SHP77 (cell line): ENCODE results near the gene FCRLB.
A peak's percentile ranks its signal among the peaks of the same experiment; 100 is the strongest.
"Not testable (repeated sequence)": the region's sequence is repeated elsewhere in the genome, so short reads cannot be mapped to it uniquely, and the experiment has no call there.

ENCODE experiments used
- DNase-seq, 2 experiments: peaks; one replicate each; lab custom pipeline; 2025; lab: John Stamatoyannopoulos, UW

The FCRLB gene

GRCh38 chr1:161739865-161740566 lies 18.7 kb downstream of the FCRLB start:
- DNase-seq, result no peak

- DNase-seq, result no peak
Measured at GRCh38 chr1:161740921-161741320, 19.6 kb downstream of the FCRLB start.

- no peak for DNase-seq
Measured at GRCh38 chr1:161743231-161743630, 21.9 kb downstream of the FCRLB start.

- DNase-seq, result no peak
Measured at GRCh38 chr1:161747801-161748200, 26.5 kb downstream of the FCRLB start.

GRCh38 chr1:161749509-161750407 lies 28.4 kb downstream of the FCRLB start, which contains the start of gene DUSP12:
Gene DUSP12 (plus strand): TSS chr1:161749786. CDS start chr1:161749802, 16 bp downstream.
- DNase-seq, result peak; percentile 96 to 98

GRCh38 chr1:161763522-161764098 lies 42.3 kb downstream of the FCRLB start:
- DNase-seq, result peak; percentile 13 to 44

GRCh38 chr1:161766102-161766981 lies 45.0 kb downstream of the FCRLB start, which contains the start of gene ATF6:
Gene ATF6 (plus strand): TSS chr1:161766320. CDS start chr1:161766361, 41 bp downstream.
- DNase-seq, result peak; percentile 94

- DNase-seq, result no peak
Measured at GRCh38 chr1:161768461-161768860, 47.1 kb downstream of the FCRLB start.

GRCh38 chr1:161768986-161769672 lies 47.8 kb downstream of the FCRLB start:
- no peak for DNase-seq

GRCh38 chr1:161769673-161770045 lies 48.3 kb downstream of the FCRLB start:
- not testable (repeated sequence) for DNase-seq

GRCh38 chr1:161770250-161770649 lies 48.9 kb downstream of the FCRLB start:
- no peak for DNase-seq

- no peak for DNase-seq
Measured at GRCh38 chr1:161771161-161771560, 49.8 kb downstream of the FCRLB start.

- DNase-seq, result no peak
Measured at GRCh38 chr1:161771973-161772372, 50.6 kb downstream of the FCRLB start.

GRCh38 chr1:161772397-161772796 lies 51.1 kb downstream of the FCRLB start:
- DNase-seq, result no peak

GRCh38 chr1:161773791-161774190 lies 52.4 kb downstream of the FCRLB start:
- DNase-seq, result no peak

- DNase-seq, result no peak
Measured at GRCh38 chr1:161777261-161777660, 55.9 kb downstream of the FCRLB start.
